Right ventricle myocardium superior (tissue), 1 donor: Measurements from ENCODE around the gene CEP350. TPM values are rescaled to one million over a fixed set of nuclear protein-coding genes. Genes with fewer than 3 reads are reported as not detected.
"Not testable (repeated sequence)": the region's sequence is repeated elsewhere in the genome, so short reads cannot be mapped to it uniquely, and the experiment has no call there.

ENCODE experiments used
- ATAC-seq: fragments of 200-7000 bp; cut with Tn5 transposase; one replicate; pipeline ENCODE4 v1.9.1; 2020; ENCODE audit warnings: mild to moderate bottlenecking; ENCODE audit not compliant: poor library complexity
- DNase-seq: peaks from one replicate; pipeline ENCODE4 v3.0.0-alpha.2; 2020
- intact Hi-C: fragments of 100-400 bp; cut with DNase I; formaldehyde crosslinking; loops from one replicate; pipeline ENCODE4 v1.11.2; 2022
- total RNA-seq: library from RNA; stranded (reverse); fragmentation: NEBNext Ultra II Directional; extraction: Animal tissue kit (Norgen Biotek cat#: 25700); gene quantifications from one replicate; pipeline ENCODE4 v1.2.1, GENCODE V29; 2021
- donor health status: DM: no; HTN: yes; CAD: no; lungs with severe emphysema.

Gene CEP350
- total RNA-seq, 1 donor from 2014 or later: 27.2 TPM

DNA sequence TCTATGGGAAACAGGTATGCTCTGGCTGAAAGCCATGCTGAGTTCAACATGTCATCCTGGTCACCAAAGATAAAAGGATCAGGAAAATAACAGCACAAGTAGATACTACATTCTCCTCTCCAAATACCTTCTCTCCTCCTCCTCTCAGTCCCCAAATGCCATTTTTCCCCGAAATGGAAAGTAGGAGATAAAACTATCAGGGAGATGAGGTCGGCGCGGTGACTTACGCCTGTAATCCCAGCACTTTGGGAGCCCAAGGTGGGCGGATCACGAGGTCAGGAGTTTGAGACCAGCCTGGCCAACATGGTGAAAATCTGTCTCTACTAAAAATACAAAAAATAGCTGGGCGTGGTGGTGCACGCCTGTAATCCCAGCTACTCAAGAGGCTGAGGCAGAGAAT, 179.1 kb downstream of the CEP350 start:
- DNase-seq, intact Hi-C loops, ATAC-seq: not testable (repeated sequence)

DNA sequence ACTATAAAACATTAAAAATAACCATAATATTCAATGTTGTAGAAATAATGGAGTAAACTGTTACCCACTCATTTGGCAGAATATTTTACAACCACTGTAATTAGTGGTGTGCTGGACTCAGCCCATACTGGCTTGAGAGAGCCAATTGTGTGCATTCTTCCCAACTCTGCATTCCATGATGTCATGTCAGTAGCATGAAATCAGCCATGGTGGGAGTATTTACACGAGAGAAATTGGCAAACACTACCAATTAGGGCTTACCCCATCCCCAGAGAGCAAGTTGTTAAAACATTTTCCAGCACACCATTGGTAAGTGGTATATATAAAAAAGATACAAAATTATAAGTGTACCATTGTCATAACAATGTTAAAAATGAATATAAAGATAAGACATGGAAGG, 180.9 kb downstream of the CEP350 start:
- no peak for DNase-seq
- ATAC-seq: no peak
- intact Hi-C loops: no loop called here

DNA sequence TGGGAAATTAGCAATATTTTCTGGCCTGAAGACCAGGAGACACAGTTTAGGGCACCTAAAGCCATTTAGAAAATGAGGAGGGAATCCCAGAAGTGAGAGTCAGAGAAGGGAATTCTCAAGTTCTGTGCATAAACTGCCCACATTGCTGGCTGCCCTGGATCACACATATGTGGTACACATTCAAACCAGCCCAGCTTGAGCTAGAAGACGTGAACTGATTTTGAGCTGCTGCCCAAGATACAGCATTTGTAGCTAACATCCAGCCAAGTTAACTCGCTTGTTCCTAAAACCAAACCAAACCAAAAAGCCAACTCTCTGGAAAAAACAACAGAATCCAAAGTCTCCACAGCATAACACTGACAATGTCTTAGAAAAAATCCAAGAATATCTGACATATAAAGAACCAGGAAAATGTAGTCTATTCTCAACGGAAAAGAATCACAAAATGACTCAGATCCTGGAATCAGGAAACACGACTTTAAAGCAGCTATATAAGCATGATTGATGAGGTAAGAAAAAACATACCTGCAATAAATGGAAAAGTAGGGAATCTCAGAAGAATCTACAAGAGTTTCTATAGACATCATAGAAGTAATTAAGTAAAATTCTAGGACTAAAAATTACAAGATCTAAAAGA, 181.8 kb downstream of the CEP350 start:
- DNase-seq (no peak), ATAC-seq (no peak)
- intact Hi-C loops: no loop called here

DNA sequence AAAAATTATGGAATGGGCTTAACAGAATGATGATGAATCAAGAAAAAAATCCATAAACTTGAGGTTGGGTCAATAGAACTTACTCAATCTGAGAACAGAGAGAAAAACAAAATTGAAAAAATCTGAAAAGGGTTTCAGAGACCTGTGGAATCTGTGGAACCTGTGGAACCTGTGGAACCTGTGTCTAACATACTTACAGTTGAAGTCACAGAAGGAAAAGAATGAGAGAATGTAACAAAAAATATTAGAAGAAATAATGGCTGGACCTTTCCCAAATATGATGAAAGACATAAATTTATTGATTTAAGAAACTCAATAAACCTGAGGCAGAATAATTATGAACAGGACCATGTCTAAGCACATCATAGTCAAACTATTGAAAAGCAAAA, 182.4 kb downstream of the CEP350 start:
- DNase-seq (no peak), ATAC-seq (no peak)
- intact Hi-C loops: no loop called here

DNA sequence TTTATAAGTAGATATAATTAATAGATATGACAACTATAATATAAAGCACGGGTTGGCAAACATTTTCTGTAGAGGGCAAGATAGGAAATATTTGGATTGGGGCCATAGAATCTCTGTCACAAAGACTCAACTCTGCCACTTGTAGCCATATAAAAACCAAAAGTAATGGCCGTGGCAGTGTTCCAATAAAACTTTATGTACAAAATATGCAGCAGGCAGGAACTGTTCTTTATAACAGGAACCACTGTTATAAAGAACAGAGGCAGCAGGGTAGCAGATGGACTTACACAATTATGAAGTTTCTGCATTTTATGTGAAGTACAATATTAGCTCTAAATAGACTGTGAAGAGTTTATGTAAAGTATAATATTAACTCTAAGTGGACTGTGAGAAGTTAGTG, 183.2 kb downstream of the CEP350 start:
- no peak for ATAC-seq
- intact Hi-C loops: no loop called here
- DNase-seq: no peak

DNA sequence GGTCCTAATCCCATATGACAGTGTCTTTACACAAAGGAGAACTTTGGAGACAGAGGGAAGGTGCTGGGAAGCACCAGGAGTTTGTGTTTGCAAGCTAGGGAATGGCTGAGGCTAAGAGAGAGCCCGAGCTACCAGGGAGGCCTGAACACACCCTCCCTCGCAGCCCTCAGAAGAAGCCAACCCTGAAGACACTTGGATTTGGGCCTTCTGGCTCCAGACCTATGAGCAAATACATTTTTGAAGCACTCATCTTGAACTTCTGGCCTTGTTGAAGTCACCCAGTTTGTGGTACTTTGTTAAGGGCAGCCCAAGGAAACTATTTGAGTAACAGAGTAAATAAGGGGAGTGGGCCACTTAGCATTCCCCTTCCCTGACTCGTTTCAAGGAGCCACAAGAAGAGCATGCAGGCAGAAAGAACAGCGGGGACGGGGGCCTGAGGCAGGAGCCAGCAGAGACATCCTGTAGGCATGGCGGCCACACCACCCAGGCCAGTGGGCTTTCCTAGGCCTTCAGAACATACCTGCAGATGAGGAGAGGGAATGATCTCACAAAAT, 186.8 kb downstream of the CEP350 start:
- no peak for ATAC-seq
- intact Hi-C loops: no loop called here

DNA sequence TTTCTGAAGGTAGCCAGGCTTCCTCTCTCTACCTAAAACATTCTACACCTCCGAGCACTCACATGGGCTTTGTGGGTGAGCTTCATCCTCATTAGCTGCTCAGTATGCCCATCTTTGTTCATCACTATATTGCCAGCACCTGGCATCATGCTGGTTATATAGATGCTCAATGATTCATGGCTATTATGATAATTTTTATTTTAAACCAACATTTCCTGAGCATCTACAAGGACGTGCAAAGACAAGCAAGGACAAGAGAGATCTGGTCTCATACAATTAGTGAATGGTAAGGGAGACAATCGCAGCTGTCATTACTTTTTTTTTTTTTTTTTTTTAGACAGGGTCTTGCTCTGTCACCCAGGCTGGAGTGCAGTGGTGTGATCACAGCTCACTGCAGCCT, 188.7 kb downstream of the CEP350 start:
- no peak for DNase-seq
- intact Hi-C loops: no loop called here
- ATAC-seq: no peak

More for the DNA sequence above, 186.8 kb downstream of the CEP350 start:
- no peak for DNase-seq

DNA sequence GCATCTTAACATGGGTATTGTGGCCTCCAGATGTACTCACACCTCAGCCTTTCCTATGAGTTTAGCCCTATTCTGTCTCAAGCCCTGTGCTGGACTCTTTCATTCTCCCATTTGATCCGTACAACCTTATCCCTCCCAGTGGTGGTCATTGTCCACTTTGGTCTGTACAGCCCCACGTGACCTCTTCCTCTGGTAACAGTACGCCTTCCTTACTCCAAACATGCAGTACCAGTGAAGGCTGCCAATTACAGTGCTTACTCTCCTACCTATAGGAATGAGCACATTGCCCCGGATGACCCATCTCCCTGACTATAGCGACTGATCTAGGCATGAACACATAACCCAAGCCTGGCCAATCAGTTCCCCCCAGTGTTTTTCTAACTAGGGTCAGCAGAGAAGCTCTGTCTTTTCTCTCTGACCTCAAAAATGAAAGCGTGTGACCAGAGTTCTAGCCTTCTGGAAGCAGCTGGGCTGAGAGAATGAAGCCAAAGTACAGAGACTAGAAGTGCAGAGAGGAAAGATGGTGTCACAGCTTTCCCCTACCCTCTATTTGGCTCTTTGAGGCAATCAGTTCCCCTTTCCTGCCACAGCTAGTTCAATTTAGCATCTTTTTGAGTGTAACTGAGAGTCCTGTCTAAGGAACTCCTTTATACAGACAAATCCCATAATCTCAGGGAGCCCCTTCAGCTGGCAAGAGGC, 190.2 kb downstream of the CEP350 start:
- intact Hi-C loops: no loop called here
- no peak for DNase-seq
- no peak for ATAC-seq

DNA sequence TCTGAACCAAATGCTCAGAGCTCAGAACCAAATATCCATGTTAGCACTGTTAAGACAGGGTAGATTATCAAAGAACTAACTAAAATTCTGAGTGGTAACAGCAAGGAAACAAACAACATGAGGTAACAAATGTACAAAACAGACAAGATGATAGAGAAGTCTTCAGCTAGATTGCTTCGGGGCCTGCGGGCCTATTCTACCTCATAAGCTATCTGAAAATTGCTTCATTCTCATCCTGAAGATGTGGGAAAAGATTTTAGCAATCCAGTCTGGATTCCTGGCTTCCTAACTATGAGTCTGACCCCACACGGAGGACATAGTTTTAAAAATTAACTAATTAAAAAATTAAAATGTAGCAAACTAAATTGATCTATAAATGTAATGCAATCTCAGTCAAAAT, 190.8 kb downstream of the CEP350 start:
- ATAC-seq (no peak), DNase-seq (no peak)
- intact Hi-C loops: no loop called here

DNA sequence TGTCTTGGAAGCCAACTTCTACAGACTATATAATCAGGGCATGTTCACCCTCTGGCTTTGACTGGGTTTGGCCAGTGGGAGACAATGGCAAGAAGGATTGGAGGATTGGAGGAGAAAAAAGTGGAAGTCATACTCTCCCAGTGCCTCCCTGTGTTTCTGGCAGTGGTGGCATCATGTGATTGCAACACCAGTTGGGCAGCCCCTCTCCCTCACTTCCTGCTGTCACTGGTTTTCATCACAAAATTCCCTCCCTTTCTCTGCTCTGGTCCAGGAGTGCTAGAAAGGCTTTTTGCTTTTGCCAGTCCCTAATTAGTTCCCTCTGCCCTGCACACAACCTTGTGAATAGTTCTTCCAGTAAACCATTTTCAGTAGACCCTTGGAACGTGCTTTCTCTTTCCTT, 196.4 kb downstream of the CEP350 start:
- intact Hi-C loops: no loop called here
- no peak for ATAC-seq
- DNase-seq: no peak

DNA sequence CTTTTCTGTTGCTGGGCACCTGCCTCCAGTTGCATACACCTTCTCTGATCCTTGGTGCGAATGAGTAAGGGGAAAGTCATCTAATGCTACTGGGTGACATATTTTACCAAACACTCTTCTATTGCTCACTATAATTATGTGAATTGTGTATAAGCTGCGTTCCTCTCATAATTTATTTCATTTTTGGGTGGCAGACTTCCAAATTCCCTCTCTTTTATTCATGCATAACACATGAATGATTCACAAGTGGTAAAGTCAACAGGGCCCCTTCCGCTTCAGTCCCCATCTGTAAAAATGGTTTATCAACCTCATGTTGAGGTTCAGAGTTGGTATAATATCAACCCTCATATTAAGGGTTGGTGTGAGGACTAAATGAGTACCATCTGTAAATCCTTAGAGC, 196.9 kb downstream of the CEP350 start:
- DNase-seq (no peak), ATAC-seq (no peak)
- intact Hi-C loops: no loop called here

DNA sequence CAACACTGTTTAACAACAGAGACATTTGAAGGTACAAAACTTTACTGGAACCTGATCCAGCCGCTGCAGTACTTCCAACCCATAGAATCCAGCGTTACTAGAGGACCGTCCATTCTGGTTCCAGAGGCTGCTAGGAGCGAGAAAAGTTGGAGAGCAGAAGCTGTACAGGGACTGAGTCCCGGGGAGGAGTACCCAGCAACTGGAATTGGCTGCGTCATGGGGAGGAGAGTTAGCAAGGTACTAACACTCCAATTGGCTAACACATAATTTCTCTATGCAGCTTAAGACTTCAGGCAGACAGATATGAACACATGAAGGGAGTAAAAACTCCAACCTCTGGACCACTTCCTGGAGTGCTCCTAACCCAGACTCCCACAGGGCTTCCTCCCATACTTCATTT, 198.0 kb downstream of the CEP350 start:
- DNase-seq (no peak), ATAC-seq (no peak)
- intact Hi-C loops: no loop called here

DNA sequence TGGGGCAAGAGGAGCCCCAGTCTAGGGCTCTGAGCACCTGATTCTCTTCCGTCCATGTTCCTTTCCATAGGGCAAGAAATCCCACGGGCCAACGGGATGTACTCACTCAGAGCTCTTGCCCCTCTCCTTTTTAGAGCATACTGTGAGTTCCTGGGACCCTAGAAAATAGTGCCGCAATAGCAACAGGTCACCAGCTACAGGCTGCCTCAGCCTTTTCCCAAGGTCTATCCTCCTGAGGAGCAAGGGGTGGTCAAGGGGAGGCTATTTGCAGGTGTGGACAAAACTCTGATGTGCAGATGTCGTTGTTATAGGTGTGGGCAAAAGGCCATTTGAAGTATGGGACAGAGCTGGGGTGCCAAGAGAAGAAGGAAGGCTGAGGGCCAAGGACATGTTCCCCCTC, 198.4 kb downstream of the CEP350 start:
- no peak for ATAC-seq
- intact Hi-C loops: no loop called here
- DNase-seq: no peak

DNA sequence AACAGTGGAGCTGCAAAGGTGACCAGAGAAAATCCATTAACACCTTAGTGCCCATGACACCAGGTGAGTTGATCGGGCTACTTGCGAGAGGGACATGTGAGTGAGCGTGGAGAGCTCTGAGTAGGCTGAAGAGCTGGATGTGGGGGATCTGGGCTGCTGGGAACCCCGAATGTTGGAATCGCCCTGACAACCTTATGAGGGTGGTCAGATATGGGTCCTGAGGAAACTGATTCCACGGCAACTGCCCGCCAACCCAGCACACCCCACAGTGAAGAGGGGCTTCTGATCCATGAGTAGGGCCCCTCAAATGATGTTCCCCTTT, 199.4 kb downstream of the CEP350 start:
- ATAC-seq (no peak), DNase-seq (no peak)
- intact Hi-C loops: no loop called here

DNA sequence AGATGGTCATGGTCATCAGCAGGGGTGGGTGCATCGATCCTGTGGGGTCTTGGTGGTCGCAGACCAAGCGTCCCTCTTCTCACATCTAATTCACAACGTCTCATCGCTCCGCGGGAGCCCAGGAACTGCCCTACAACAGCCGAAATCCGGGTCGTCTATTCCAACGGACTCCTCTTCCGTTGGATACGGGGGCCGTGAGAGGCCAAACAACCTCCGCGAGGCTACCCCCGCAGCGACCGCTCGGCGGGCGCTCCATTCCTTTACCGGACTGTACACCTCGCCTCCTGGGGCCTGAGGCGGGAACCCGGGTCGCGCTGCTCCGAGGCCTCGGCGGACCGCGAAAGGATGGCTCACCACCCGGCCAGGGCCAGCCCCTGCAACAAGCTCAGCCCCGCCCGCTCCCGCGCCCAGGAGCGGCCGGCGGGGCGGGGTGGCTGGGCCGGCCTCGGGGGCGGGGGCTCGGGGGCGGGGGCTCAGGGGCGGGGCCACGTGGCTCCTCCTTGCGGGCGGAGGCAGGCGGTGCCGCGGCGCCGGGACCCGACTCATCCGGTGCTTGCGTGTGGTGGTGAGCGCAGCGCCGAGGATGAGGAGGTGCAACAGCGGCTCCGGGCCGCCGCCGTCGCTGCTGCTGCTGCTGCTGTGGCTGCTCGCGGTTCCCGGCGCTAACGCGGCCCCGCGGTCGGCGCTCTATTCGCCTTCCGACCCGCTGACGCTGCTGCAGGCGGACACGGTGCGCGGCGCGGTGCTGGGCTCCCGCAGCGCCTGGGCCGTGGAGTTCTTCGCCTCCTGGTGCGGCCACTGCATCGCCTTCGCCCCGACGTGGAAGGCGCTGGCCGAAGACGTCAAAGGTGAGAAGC, 199.9 kb downstream of the CEP350 start, which contains the start of gene QSOX1:
Gene QSOX1, plus strand, starts transcription at position 545 of the 857 bp plus-strand sequence. Its CDS starts 39 bp downstream, at position 584.
- DNase-seq: peak; percentile 95
- ATAC-seq: peak; percentile 96
- intact Hi-C loops: no loop called here

DNA sequence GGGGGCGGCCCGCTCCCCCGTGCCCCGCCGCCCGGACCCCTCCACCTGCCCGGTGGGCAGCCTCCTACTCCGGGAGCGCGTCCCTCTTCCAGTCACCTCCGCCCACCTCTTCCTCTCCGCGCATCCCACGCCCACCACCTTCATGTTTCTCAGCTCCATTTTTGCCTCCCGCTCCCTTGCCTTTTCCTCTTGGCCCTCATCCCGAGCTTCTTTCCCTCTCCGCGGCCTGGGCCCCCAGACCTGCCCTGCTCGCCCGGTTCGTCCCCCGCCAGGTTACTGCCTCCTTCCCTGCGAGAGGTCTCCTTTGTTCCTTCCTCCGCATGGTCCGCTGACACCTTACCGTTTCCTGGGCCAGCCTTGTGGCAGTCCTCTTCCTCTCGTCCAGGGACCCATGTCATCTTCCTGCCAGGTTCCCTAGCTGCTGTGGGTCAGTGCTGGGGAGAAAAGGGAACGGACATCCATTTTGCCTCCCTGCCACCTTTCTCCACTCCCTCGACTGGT, 200.6 kb downstream of the CEP350 start:
- intact Hi-C loops: no loop called here
- ATAC-seq (peak; percentile 8), DNase-seq (peak; percentile 53)

DNA sequence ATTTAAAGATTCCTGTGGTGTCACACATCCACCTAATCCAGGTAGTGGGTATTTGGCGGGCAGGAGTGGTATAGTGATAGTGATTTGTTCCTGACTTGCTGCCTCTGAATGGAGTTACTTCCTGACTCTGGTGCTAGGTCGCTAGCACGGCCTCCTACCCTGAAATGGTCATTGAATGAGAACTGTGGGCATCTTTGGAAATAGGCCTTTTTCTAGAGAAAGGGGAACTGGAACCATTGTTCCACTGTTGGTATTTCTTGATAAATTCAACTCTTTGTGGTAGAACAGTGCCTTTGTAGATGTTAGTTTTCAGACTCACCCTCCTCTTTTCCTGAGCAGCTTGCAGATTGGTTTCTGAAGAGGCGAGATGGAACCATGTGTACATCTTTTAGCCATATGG, 201.6 kb downstream of the CEP350 start:
- intact Hi-C loops: no loop called here
- no peak for DNase-seq
- ATAC-seq: no peak

DNA sequence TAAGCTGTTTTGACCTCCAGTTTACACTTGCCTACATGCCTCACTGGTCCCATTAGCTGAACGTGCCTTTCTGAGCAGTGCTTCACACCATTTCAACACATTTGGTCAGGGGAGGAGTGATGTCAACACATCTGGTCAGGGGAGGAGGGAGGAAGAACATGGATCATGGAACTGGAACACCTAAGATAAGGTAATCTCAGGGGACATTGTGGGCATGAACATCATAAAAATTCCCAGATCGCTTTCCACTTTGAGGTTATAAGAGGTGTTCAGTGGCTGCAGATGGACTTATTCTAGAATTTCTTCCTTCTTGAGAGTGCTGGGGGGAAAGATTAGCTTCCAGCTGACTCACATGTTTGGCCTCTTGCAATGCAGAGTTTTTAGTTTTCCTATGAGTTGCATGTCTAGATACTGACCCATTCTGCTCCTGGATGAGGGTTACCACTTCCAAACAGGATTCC, 202.1 kb downstream of the CEP350 start:
- intact Hi-C loops: no loop called here
- no peak for ATAC-seq
- no peak for DNase-seq

DNA sequence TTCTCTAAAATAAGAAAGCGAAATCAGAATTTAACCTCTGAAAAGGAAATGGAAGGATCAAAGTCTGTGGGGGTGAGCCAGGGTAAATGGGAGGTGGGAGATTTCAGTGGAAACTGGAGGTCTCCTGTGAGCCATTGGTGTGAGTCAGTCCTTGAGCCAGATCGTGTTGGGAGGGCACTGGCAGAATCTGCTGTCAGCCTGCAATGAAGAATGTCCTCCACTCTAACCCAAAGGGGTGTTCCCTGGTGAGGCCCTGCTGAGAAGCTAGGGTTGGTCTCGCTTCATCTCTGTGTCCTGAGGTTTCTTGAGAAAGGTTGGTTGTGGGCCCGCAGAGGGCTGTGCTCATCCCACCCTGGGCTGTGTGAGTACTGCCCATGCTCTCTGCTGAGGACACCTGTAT, 202.5 kb downstream of the CEP350 start:
- ATAC-seq (no peak), DNase-seq (no peak)
- intact Hi-C loops: no loop called here
